NCI-H187 (cell line): ENCODE measurements around the gene CD4.

Source experiments
- DNase-seq, 2 experiments: peaks; one replicate each; lab custom pipeline; 2025; lab: John Stamatoyannopoulos, UW

CD4 gene

GRCh38 chr12:6765048-6765633, 24.2 kb upstream of the CD4 start:
- DNase-seq: no peak

- peak; percentile 75 to 89 for DNase-seq
Measured at GRCh38 chr12:6765634-6766581, 23.4 kb upstream of the CD4 start, which contains the start of gene PTMS. Gene PTMS, plus strand, starts transcription at chr12:6766363. Its CDS starts 343 bp downstream, at chr12:6766706.

- DNase-seq: peak; percentile 34 to 58
Measured at GRCh38 chr12:6766651-6767349, 22.5 kb upstream of the CD4 start.

- DNase-seq: peak in 1 of 2 experiments; percentile 12
Measured at GRCh38 chr12:6767353-6768319, 21.7 kb upstream of the CD4 start.

GRCh38 chr12:6768437-6768914, 20.9 kb upstream of the CD4 start:
- DNase-seq: no peak

- DNase-seq: peak in 1 of 2 experiments; percentile 14
Measured at GRCh38 chr12:6768990-6769389, 20.3 kb upstream of the CD4 start.

- DNase-seq: no peak
Measured at GRCh38 chr12:6769666-6770065, 19.7 kb upstream of the CD4 start.

GRCh38 chr12:6770094-6770493, 19.2 kb upstream of the CD4 start:
- no peak for DNase-seq

- DNase-seq: no peak
Measured at GRCh38 chr12:6770600-6770999, 18.7 kb upstream of the CD4 start.

- DNase-seq: no peak
Measured at GRCh38 chr12:6771091-6771495, 18.2 kb upstream of the CD4 start.

- DNase-seq: no peak
Measured at GRCh38 chr12:6771509-6772330, 17.6 kb upstream of the CD4 start.

- no peak for DNase-seq
Measured at GRCh38 chr12:6772331-6772695, 17.0 kb upstream of the CD4 start, which contains the start of gene LAG3. Gene LAG3, plus strand, starts transcription at chr12:6772520. Its CDS starts 333 bp downstream, at chr12:6772853.

GRCh38 chr12:6772726-6773589, 16.4 kb upstream of the CD4 start:
- DNase-seq: no peak

- DNase-seq: no peak
Measured at GRCh38 chr12:6773590-6774351, 15.6 kb upstream of the CD4 start.

GRCh38 chr12:6774499-6775062, 14.7 kb upstream of the CD4 start:
- DNase-seq: no peak

- no peak for DNase-seq
Measured at GRCh38 chr12:6775185-6776174, 13.8 kb upstream of the CD4 start.

- DNase-seq: no peak
Measured at GRCh38 chr12:6777386-6777785, 11.9 kb upstream of the CD4 start.
